K562 (cell line): ENCODE data around the gene SLC35F4. TPM values are rescaled to one million over a fixed set of nuclear protein-coding genes. Genes with fewer than 3 reads are reported as not detected.

ENCODE experiments used
- ELK3 ChIP-seq: fragments of 450-650 bp; formaldehyde crosslinking; IDR thresholded peaks from 2 replicates; pipeline ENCODE4 v1.4.0; 2020; ENCODE audit warnings: mild to moderate bottlenecking
- NFRKB ChIP-seq: fragments of 450-650 bp; IDR thresholded peaks from 2 replicates; pipeline ENCODE4 v1.6.1; 2016; ENCODE audit warnings: low read depth
- SPI1 ChIP-seq: IDR thresholded peaks from 2 replicates; pipeline ENCODE4 v1.6.1; 2011; ENCODE audit warnings: low read depth, low read length, control low read depth, borderline replicate concordance
- TRIM28 ChIP-seq: fragments of 450-650 bp; IDR thresholded peaks from 2 replicates; pipeline ENCODE4 v1.6.1; 2017
- ZFP91 ChIP-seq: sonication (generic); formaldehyde crosslinking; IDR thresholded peaks from 2 replicates; pipeline ENCODE4 v1.8.0; 2022; ENCODE audit warnings: mild to moderate bottlenecking, missing genetic modification reagents
- ZNF212 ChIP-seq: fragments of 450-650 bp; formaldehyde crosslinking; IDR thresholded peaks from 2 replicates; pipeline ENCODE4 v1.4.0; 2020; ENCODE audit warnings: mild to moderate bottlenecking
- ZNF518B ChIP-seq: fragments of 250-450 bp; sonication (Bioruptor Pico); IDR thresholded peaks from 2 replicates; pipeline ENCODE4 v1.5.0; 2021; ENCODE audit warnings: mild to moderate bottlenecking, moderate library complexity
- ZNF609 ChIP-seq: sonication (generic); formaldehyde crosslinking; IDR thresholded peaks from 2 replicates; pipeline ENCODE4 v1.8.1; 2023; ENCODE audit warnings: missing genetic modification reagents, mild to moderate bottlenecking, borderline replicate concordance
- polyA plus RNA-seq, 8 experiments: library from polyadenylated mRNA; depleted of rRNA in 4 of 8; stranded (reverse) in 5 of 8; unstranded in 3 of 8; fragments of >200 nt; fragmentation: Nextera tagmentation in 2 of 8; fragmentation: Illumina TruSeq in 1 of 8; extraction: Ambion mirVana in 2 of 8; extraction: Trizol in 1 of 8; gene quantifications; 2 replicates each; pipeline versions ENCODE4 v1.2.1 to v1.2.3, GENCODE V29; 2011 to 2014; ENCODE audit warnings: inconsistent platforms in 1 of 8, missing spikeins in 1 of 8
- total RNA-seq, 7 experiments: library from RNA; depleted of rRNA in 6 of 7; stranded (reverse); fragments of >200 nt in 6 of 7; fragmentation: Illumina TruSeq in 2 of 7; extraction: Trizol in 2 of 7; gene quantifications; 2 replicates each; pipeline versions ENCODE4 v1.2.1 to v1.2.3, GENCODE V29; 2011 to 2021; ENCODE audit warnings: low replicate concordance in 1 of 7

SLC35F4 gene
- total and polyA plus RNA-seq, 9 of the 15 experiments (the other 6 are each of a cell fraction or from before 2014, with no cell fraction given), result 0.01 TPM; not detected in 8

GRCh38 chr14:57863471-57863870, 2.4 kb downstream of the SLC35F4 start (continued):
- TF ChIP-seq ZNF609 (CRISPR knock-in tag) (no peak), ZNF518B (no peak), SPI1 (no peak), NFRKB (no peak), TRIM28 (no peak), ZFP91 (CRISPR knock-in tag) (no peak), ELK3 (no peak), ZNF212 (CRISPR knock-in tag) (no peak)
